ENCODE measurements around the gene PLXNB3.
"Not testable (repeated sequence)": the region's sequence is repeated elsewhere in the genome, so short reads cannot be mapped to it uniquely, and the experiment has no call there.

The PLXNB3 gene

DNA sequence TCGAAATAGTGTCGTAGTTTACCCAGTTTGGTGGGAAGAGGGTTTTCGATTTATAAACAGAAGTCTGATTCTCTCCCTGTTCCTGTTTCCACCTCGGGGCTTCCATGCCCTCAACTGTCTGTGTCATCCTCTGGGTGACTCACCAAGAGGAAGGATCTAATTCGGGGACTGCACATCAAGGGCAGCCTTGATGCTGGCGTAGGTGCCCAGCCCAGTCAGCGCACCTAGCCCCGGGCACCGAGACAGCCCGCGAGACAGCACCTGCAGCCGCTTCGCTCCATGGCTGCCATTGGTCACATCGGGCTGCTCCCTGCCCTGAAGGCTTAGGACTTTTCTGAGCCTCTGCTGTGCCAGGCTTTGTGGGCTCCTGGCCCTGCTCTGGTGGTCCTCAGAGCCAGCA is 31.6 kb upstream of the PLXNB3 start:
- DNase-seq (ENCODE audit: low read depth in 1 of 2, low spot score in 1 of 2) = no peak

DNA sequence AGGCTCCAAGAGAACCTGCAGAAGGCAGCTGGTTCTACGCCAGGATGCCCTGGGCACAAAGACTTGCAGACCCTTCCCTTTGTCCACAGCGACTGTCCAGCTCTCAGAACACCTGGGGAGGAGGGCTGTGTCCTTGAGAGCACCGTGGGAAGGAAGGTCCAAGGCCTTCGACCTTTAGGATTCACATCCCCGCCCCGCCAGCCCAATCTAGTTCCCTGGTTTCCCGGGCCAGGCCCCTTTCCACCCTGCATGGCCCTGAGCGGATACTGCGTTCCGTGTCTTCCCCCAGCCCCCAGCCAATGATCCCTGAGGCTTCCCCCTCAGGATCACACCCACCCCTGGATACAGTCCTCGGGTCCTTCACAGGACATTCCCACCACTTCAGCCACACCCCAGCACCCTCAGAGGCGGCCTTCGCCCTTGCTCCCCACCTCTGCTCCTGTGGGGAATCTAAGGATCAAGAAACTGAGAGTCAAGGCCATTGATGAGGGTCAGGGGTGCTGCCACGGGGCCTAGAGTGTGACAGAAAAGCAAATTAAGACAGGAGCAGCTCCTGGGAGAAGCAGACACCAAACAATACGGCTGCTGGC is 30.3 kb upstream of the PLXNB3 start:
- DNase-seq (ENCODE audit: low read depth in 1 of 2, low spot score in 1 of 2) = no peak

DNA sequence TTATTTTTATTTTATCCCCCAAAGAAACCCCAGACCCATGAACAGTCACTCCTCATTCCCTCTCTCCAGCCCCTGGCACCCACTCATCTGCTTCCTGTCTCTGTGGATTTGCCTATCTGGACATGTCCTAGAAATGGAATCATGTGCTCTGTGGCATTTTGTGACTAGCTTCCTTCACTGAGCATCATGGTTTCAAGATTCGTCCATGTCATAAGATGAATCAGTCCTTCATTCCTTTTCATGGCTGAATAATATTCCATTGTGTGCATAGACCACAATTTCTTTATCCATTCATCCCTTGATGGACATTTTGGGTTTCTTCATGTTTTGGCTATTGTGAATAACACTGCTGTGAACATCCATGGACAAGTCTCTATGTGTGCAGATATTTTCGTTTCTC is 29.2 kb upstream of the PLXNB3 start:
- no peak for DNase-seq (ENCODE audit: low read depth in 1 of 2, low spot score in 1 of 2)

DNA sequence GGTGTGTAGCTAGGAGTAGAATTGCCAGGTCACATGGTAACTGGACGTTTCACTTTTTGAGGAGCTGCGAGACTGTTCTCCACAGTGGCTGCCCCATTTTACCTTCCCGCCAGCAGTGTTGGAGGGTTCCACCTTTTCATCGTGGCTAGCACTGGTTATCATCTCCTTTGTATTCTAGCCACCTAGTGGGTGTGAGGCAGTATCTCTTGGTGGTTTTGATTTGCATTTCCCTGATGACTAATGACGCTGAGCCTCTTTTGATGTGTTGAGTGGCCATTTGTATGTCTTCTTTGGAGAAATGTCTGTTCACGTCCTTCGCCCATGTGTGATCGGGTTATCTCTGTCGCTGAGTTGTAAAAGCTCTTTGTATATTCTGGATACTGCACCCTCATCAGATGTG is 28.8 kb upstream of the PLXNB3 start:
- DNase-seq (ENCODE audit: low read depth in 1 of 2, low spot score in 1 of 2) = no peak

DNA sequence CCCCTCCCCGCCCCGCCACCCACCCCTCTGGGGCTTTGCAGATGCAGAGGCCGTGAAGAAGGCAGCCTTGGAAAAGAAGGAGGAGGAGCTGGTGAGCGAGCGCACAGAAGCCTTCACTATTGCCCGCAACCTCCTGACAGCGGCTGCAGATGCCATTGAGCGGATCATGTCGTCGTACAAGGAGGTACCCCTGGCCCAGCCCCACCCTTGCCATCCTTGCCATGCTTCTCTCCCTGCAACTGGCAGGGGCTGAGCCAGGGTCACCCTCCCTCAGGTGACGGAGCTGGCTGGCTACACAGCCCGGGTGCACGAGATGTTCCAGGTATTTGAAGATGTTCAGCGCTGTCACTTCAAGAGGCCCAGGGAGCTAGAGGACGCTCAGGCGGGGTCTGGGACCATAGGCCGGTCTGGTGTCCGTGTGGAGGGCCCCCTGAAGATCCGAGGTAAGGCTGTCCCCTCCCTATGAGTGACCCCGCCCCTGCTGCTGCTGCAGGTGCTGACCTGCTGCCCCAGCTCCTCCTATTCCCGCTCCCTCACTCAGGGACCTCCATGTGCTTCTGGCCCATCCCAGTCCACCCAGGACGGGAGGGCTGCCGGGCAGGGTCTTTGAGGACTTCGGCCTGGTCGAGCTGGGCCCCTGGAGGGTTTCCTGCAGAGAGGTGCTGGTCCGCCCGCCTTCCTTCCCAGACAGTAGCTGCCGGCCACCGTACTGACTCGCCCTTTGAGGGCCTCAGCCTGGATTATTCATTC is 27.8 kb upstream of the PLXNB3 start:
- DNase-seq (ENCODE audit: low read depth in 1 of 2, low spot score in 1 of 2) = no peak

DNA sequence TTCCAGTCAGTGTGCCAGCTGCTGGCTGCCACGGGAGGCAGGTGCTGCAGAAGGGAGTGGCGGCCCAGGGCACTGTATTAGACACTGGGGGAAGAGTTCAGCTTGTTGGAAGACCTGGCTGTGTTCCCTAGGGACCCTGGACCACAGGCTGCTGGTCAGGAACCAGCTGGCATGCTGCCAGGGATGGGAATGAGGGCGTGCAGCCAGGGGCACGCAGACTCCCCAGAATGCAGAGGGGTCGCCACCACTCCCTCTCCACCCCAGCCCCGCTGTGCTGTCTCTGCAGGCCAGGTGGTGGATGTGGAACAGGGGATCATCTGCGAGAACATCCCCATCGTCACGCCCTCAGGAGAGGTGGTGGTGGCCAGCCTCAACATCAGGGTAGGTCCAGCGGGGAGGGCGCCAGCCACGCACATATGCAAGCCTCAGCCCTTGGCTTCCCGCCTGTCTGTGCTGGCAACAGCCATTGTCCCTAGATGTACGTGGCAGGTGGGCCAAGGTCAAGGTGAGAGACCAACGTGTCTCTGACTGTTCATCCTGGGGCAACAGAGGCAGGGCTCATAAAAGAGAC is 27.1 kb upstream of the PLXNB3 start:
- no peak for DNase-seq (ENCODE audit: low read depth in 1 of 2, low spot score in 1 of 2)

DNA sequence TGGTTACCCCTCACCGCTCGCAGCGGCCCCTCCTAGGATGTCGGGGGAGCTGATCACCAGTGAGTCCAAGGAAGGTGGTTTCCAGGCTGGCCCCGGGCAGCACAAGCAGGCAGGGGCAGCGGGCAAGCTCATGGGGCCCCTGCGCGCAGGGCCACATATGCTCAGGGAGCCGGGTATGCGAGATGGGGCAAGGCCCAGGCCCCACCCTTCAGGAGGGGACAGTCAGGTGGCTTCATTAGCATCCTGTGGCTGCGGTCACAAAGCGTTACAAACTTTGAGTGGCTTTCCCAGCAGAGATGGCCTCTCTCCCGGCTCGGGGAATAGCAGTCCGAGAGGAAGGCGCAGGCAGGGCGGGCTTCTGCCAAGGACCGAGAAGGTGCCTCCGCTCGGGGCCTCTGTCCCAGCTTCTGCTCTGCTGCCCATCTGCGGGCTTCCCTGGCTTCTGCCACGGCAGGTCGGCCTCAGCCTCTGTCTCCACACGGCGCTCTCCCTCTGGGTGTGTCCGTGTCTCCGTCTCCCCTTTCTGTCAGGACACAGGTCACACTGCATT is 25.9 kb upstream of the PLXNB3 start:
- no peak for DNase-seq (ENCODE audit: low read depth in 1 of 2, low spot score in 1 of 2)

DNA sequence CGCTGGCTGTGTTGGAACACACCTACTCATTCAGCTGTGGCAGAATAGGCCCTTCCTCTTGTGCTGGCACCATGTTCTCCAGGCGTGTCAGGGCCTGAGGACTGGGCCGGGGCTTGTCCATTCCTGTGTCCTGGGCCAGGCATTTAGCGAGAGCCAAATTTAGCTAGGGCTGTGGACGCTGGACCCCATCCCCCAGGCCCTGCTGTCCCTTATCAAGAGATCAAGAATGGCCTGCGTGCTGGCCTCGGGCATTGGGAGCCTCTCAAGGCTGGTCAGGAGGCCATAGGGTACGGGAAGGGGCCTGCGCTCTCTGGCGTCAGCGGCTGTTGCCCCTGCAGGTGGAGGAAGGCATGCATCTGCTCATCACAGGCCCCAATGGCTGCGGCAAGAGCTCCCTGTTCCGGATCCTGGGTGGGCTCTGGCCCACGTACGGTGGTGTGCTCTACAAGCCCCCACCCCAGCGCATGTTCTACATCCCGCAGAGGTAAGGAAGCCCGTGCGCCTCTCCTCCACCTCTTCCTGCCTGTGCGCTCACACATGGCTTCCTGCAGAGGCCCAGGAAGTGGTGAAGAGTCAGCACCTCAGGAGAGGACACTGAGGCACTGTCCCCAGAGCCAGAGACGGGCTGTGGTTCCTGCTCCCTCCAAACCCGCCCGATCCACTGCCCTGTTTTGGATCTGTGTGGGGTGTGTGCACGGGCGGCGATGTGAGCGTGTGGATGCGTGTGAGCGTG is 24.1 kb upstream of the PLXNB3 start:
- no peak for DNase-seq (ENCODE audit: low read depth in 1 of 2, low spot score in 1 of 2)

DNA sequence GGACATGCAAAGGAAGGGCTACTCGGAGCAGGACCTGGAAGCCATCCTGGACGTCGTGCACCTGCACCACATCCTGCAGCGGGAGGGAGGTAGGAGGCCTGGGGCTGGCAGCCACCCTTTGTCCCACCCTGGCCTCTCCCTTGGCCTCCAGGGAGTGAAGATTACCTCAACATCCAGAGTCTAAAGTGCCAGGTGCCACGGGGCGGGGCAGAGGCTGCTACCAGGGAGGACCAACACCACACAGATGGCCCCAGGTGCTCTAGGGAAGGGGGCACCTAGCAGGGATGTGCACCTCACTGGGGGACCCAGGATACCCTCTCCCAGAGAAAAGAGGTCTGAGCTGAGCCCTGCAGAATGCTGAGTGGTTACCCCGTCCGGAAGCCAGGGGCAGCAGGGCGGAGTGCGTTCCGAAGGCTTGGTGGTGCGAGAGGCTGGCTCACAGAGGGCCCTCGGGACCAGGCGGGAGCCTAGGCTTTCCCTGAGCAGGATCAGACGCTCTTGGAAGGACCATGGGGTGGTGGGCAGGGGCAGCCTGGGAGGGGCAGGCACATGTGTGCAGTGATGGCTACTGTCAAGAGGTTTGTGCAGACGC is 23.3 kb upstream of the PLXNB3 start:
- no peak for DNase-seq (ENCODE audit: low read depth in 1 of 2, low spot score in 1 of 2)

DNA sequence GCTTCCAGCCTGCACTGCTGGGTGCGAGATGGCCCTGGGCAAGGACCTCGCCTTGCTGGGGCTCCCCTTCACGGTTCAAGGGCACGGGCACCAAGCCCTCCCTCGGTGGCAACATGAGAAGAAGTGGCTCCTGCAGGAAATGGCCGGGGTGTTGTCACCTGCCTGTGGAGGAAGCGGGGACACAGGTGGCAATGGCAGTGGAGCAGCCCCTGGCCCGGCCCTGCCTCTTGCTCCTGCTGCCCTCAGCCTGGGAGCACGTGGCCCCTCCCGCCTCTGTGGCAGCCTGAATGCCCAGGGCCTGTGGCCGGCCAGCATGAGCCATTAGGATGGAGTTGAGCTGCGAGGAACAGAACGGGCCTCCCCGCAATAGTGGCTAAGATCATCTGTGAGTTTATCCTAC is 22.6 kb upstream of the PLXNB3 start:
- DNase-seq (ENCODE audit: low read depth in 1 of 2, low spot score in 1 of 2) = no peak

DNA sequence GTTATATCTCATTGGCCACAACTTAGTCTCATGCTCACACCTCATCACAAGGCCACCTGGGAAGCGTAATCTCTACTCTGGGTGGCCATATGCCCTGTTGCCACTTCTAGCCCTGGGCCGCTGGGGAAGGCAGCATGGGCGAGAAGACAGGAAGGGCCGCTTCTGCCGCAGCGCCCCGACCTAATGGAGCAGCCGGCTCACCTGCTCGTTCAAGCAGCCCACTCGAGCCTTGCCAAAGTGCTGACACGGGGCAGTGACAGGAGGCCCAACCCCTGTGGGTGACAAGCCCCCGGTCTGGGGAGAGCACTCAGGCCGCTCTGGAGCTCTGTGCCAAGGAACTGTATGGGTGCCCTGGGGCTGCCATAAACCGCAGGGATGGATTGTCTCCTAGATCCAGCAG is 21.9 kb upstream of the PLXNB3 start:
- DNase-seq (ENCODE audit: low read depth in 1 of 2, low spot score in 1 of 2) = not testable (repeated sequence)

DNA sequence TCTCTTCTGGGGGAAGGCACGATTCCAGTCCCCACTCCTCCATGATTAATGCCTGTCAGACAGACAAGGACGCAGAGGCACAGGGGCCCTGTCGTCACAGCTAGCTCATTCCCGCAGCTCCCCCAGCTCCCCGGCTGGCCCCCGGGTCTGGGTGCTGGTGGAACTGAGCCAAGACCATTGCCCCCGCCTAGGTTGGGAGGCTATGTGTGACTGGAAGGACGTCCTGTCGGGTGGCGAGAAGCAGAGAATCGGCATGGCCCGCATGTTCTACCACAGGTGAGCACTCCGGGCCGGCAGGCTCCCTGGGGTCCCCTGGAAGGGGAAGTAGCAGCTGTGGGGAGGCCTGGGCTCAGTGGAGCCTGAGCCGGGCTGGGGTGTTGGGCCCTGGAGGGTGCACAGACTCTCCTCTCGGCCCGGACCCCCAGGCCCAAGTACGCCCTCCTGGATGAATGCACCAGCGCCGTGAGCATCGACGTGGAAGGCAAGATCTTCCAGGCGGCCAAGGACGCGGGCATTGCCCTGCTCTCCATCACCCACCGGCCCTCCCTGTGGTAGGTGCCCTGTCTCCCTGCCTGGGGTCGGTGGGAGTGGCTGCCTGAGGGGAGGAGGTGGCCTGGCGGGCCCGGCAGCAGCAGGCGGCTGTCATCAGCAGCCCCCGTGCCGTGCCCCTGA is 21.1 kb upstream of the PLXNB3 start:
- not testable (repeated sequence) for DNase-seq (ENCODE audit: low read depth in 1 of 2, low spot score in 1 of 2)

DNA sequence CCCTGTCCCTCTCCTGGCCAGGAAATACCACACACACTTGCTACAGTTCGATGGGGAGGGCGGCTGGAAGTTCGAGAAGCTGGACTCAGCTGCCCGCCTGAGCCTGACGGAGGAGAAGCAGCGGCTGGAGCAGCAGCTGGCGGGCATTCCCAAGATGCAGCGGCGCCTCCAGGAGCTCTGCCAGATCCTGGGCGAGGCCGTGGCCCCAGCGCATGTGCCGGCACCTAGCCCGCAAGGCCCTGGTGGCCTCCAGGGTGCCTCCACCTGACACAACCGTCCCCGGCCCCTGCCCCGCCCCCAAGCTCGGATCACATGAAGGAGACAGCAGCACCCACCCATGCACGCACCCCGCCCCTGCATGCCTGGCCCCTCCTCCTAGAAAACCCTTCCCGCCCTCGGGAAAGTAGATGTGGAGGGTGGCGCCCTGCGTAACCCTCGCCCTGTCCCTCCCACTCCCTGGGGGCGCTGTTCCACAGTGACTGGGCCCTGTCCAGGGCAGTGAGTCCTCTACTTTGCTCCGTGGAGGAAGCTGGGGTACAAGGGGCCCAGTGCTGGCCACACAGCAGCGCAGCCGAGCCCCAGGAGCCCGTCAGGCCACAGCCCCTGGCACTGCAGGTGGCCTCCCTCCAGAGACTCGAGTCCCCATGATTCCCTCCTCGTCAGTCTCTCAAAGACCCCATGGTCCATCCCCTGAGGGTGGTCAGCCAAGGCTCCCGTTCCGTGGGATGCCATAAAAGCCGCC is 20.4 kb upstream of the PLXNB3 start:
- not testable (repeated sequence) for DNase-seq (ENCODE audit: low read depth in 1 of 2, low spot score in 1 of 2)

DNA sequence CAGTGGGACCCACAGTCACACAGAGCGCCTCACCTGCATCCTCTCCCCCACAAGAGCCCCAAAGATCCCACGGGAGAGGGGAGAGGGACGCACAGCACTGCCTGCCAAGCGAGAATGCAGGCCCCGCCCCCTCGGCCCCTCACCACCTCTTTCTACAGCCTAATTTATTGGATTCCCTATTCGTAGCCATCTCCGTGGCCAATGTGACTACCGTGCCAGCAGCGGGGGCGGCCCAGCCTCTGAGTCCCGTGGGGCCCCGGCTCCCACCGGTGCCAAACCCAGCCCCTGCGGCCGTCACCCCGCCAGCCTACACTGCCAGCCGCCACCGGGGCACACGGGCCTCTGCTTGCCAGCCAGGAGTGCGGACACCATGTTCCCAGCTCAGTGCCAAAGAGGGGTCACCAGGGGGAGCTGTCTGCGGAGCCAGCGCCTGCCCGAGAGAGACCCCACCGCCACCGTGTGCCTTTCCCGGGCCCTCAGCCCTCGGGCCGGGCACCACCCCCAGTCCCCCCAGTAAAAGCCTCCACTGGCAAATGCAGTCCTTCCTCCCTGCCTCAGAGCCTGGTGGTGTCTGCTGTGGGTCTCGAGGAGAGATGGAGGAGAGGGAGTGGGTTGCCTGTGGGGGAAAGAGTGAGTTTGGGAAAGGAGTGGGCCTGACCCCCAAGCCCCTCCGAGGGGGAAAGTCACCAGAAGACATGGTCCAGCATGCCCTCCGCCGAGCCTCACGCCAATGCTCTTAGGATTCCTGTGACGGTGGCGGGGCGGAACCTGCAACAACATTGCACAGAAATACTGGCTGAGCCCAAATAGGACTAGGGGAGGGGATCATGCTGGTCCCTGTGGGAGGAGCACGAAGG is 19.6 kb upstream of the PLXNB3 start:
- no peak for DNase-seq (ENCODE audit: low read depth in 1 of 2, low spot score in 1 of 2)

DNA sequence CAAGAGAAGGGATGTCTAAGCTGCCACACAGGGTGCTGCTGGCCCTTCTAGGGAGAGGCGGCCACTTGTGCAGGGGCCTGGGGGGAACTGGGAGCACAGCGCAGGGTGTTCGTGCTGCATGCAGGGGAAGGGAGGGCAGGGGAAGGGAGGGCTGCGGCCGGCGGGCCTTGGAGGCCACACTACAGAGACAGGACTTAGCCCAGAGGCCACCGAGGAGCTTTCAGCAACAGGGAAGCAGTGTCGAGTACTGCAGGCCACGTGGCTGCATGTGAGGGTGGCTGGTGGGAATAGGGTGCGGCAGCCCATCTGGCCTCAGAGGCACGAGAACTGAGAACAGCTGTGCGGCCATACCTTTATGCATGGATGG is 19.0 kb upstream of the PLXNB3 start:
- not testable (repeated sequence) for DNase-seq (ENCODE audit: low read depth in 1 of 2, low spot score in 1 of 2)

DNA sequence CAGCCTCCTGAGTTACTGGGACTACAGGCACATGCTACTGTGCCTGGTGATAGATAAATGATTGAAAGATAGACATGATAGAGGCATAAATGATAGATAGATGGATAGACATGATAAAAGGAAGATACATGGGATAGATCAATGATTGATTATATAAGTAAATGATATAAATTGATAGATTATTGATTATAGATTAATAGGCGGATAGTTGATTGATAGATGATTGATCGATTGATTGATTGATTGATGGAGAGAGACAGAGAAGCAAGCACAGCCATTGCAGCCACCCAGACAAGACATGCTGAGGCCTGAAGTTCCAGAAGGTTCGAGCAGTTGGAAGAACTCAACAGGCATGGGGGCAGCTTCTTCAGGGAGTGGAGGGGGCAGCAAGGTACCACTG is 17.7 kb upstream of the PLXNB3 start:
- DNase-seq (ENCODE audit: low read depth in 1 of 2, low spot score in 1 of 2) = no peak

DNA sequence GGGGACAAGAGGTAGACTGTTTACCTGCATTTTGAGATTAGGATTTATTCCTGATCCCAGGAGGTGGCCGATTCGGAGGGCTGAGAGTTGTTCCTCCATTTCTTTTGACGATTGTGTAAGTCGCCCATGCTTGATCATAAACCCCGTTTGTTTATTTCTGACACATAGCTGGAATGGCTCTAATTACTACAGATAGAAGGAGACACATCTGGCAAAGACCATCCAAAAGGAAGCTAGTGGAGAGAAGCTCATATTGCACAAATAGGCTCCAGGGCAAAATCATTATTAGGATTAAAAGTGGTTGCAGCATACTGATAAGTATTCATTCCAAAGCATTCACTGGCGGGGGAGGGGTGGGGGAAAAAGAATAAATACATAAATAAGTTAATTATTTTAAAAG is 17.1 kb upstream of the PLXNB3 start:
- not testable (repeated sequence) for DNase-seq (ENCODE audit: low read depth in 1 of 2, low spot score in 1 of 2)

DNA sequence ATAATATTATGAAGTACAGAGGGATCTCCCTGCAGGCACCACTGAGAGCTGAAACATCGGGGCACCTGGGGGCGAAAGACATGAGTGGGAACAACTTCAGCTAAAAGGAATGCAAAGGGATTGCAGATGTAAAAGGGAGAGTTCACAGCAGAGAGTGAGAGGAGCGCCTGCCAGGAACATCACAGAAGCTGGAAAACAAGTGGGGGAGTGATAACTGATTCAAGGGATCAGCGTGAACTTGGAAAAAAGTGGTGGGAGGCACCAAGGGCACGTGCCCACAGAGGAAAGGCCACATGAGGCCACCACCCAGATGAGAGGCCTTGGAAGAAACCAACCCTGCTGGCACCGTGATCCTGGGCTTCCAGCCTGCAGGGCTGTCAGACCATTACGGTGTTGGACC is 15.0 kb upstream of the PLXNB3 start:
- not testable (repeated sequence) for DNase-seq (ENCODE audit: low read depth in 1 of 2, low spot score in 1 of 2)

DNA sequence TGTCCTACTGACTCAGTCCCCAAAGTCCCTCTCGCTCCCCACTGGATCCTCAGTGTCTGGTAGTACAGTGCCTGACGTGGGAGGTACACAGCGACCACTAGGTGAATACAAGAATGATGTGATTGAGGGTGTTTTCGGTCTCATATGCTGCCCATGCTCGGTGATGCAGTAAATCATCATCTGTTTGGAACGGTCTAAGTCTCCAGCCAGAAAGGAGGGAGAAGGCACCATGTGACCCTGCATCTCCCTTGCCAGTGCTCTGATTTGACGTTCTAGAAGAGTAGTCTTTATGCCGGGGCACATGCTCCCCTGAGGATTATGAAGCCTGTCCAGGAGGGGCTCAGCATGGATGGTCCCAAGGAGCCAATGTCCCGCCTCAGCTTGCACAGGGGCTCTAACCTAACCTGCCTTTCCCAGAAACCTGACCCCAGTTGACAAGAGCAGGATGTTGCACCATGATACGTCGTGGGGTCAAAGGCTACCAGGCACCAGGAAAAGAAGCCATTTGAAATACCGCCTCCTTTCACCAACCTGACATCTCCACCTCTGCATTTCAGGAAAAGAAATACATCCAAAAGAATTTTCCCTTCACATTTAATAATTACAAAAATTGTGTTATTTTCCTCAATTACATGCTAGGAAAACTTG is 13.8 kb upstream of the PLXNB3 start:
- DNase-seq (ENCODE audit: low read depth in 1 of 2, low spot score in 1 of 2) = no peak

Measured in stimulated activated CD4-positive, alpha-beta T cell treated with anti-CD3 and anti-CD28 coated beads, Interleukin-15, amount 100 ng/mL, for 1 hour (primary cell).